Medulla oblongata (tissue), 1 donor: Measurements from ENCODE around the gene NCR1.
"Not testable (repeated sequence)": the region's sequence is repeated elsewhere in the genome, so short reads cannot be mapped to it uniquely, and the experiment has no call there.

Experiments
- DNase-seq: peaks from one replicate; pipeline ENCODE4 v3.0.0-alpha.2; 2015; ENCODE audit errors: extremely low spot score

The NCR1 gene

GRCh38 chr19:54907899-54908298, 2.0 kb downstream of the NCR1 start:
- DNase-seq = not testable (repeated sequence)

DNA sequence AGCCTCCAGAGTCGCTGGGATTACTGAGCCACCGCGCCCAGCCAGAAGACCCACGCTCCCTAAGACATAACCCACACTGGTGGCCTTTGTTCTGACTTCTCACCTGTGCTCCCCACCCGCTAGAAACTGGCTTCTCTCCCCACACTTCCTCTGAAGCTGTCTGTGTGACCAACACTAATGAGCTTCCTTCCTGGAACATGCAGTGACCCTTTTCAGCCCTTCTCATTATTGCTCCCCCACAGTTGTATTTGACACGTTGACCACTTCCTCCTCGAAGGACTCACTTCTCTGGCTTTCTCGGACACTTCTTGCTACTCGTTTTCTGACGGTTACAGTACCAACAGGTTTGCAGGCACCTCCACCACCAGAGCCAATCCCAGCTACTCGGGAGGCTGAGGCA, 10.9 kb downstream of the NCR1 start:
- DNase-seq = peak; percentile 15

DNA sequence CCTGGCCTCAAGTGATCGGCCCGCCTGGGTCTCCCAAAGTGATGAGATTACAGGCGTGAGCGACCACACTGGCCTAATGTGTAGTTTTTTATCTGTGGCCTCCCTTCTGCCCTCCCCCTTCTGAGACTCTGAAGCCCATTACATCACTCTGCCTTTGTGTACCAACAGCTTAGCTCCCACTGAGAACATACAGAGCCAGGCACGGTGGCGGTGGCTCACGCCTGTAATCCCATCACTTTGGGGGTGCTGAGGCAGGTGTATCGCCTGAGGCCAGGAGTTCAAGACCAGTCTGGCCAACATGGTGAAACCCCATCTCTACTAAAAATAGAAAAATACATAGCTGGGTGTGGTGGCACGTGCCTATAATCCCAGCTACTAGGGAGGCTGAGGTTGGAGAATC, 12.6 kb downstream of the NCR1 start:
- no peak for DNase-seq

DNA sequence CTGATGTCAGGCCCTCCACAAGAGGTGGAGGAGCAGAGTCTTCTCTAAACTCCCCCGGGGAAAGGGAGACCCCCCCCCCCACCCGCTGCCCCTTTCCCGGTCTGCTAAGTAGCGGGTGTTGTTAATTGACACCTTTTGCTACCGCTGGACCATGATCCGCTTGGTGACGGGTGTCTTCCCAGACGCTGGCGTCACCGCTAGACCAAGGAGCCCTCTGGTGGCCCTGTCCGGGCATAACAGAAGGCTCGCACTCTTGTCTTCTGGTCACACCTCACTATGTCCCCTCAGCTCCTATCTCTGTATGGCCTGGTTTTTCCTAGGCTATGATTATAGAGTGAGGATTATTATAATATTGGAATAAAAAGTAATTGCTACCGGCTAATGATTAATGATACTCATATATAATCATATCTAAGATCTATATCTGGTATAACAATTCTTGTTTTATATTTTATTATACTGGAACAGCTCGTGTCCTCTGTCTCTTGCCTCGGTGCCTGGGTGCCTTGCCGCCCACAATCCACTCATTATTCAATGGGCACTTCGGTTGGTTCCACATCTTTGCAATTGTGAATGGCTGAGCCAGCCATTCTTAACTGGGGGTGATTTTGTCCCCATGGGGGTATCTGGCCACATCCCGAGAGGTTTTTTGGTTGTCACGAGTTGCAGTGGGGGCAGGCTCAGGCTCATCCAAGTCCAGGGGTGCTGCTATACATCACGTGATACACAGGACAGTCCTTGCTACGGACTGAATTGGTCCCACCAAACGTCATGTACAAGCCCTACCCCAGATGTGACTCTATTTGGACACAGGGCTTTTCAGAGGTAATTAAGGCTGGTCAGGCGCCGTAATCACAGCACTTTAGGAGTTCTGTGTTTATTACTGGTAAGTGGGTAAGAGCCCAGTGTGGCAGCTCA, 14.0 kb downstream of the NCR1 start:
- not testable (repeated sequence) for DNase-seq

- no peak for DNase-seq
Observed at GRCh38 chr19:54921082-54921481, 15.1 kb downstream of the NCR1 start.

DNA sequence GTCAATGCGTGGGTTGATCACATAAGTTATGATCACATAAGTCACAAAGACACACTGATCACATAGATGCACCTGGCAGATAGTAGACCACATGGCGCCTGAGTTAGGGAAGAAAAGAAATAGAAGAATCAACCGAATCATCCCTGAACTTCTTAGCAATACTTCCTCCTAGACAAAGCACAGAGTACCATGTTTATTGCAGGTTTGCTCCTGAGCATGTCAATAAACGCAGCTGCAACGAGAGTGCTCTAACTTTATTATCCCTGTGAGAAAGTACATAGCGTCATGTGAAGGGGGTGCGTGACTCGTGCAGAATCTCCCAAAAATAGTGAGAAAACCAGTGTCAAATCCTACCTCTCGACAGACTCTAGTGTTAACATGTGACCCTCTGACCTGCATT, 17.3 kb downstream of the NCR1 start:
- DNase-seq = no peak

- no peak for DNase-seq
Observed at GRCh38 chr19:54928299-54928698, 22.4 kb downstream of the NCR1 start.

GRCh38 chr19:54937926-54938325, 32.0 kb downstream of the NCR1 start:
- DNase-seq = no peak

- no peak for DNase-seq
Observed at GRCh38 chr19:54938906-54939305, 33.0 kb downstream of the NCR1 start.

GRCh38 chr19:54939538-54939937, 33.6 kb downstream of the NCR1 start:
- DNase-seq = not testable (repeated sequence)

- not testable (repeated sequence) for DNase-seq
Observed at GRCh38 chr19:54943772-54944361, 37.9 kb downstream of the NCR1 start.

- no peak for DNase-seq
Observed at GRCh38 chr19:54947381-54947780, 41.4 kb downstream of the NCR1 start, which contains the start of gene NLRP7. Gene NLRP7, minus strand, starts transcription at chr19:54947530.

- DNase-seq = no peak
Observed at GRCh38 chr19:54949412-54949811, 43.5 kb downstream of the NCR1 start.

DNA sequence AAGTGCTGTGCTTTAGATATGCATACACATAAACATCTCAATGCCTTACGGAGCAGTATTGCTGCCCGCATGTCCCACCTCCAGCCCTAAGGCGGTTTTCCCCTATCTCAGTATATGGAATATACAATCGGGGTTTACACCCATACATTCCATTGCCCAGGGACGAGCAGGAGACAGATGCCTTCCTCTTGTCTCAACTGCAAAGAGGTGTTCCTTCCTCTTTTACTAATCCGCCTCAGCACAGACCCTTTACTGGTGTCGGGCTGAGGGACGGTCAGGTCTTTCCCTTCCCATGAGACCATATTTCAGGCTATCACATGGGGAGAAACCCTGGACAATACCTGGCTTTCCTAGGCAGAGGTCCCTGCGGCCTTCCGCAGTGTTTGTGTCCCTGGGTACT, 44.6 kb downstream of the NCR1 start:
- DNase-seq = not testable (repeated sequence)

GRCh38 chr19:54952591-54953344, 46.8 kb downstream of the NCR1 start:
- no peak for DNase-seq

- not testable (repeated sequence) for DNase-seq
Observed at GRCh38 chr19:54953345-54953713, 47.4 kb downstream of the NCR1 start.

DNA sequence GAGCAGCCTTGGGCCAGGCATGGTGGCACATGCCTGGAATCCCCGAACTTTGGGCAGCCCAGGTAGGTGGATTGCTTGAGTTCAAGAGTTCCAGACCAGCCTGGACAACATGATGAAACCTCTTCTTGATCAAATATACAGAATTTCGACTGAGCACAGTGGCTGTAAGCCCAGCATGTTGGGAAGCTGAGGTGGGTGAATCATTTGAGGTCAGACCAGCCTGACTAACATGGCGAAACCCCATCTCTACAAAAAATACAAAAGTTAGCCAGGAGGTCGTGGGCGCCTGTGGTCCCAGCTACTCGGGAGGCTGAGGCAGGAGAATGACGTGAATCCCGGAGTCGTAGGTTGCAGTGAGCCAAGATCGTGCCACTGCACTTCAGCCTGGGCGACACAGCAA, 49.4 kb downstream of the NCR1 start:
- no peak for DNase-seq

GRCh38 chr19:54959840-54960239, 53.9 kb downstream of the NCR1 start:
- DNase-seq = no peak
